CD4-positive, alpha-beta T cell treated with Interleukin-15 for 1 hour (primary cell): ENCODE measurements around the gene FAM131A.
"Not testable (repeated sequence)": the region's sequence is repeated elsewhere in the genome, so short reads cannot be mapped to it uniquely, and the experiment has no call there.

Experiments
- DNase-seq: peaks from one replicate; pipeline ENCODE4 v3.0.0-alpha.2; 2020

FAM131A gene

DNA sequence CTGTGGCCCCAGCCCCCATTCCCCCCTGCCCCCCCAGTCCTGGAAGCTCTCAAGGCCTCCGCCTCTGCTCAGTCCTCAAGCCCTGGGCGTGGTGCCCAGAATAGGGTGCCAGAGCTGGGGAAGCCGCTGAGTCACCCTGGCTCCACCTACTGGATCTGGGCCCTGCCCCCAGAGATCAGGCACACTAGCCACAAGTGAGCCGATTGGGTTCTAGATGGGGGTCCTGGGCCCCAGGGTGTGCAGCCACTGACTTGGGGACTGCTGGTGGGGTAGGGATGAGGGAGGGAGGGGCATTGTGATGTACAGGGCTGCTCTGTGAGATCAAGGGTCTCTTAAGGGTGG is 17.3 kb upstream of the FAM131A start:
- peak; percentile 69 for DNase-seq

DNA sequence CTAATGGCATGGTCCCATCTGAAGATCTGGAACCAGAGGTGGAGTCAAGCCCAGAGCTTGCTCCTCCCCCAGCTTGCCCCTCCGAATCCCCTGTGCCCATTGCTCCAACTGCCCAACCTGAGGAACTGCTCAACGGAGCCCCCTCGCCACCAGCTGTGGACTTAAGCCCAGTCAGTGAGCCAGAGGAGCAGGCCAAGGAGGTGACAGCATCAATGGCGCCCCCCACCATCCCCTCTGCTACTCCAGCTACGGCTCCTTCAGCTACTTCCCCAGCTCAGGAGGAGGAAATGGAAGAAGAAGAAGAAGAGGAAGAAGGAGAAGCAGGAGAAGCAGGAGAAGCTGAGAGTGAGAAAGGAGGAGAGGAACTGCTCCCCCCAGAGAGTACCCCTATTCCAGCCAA is 15.7 kb upstream of the FAM131A start:
- DNase-seq: no peak

DNA sequence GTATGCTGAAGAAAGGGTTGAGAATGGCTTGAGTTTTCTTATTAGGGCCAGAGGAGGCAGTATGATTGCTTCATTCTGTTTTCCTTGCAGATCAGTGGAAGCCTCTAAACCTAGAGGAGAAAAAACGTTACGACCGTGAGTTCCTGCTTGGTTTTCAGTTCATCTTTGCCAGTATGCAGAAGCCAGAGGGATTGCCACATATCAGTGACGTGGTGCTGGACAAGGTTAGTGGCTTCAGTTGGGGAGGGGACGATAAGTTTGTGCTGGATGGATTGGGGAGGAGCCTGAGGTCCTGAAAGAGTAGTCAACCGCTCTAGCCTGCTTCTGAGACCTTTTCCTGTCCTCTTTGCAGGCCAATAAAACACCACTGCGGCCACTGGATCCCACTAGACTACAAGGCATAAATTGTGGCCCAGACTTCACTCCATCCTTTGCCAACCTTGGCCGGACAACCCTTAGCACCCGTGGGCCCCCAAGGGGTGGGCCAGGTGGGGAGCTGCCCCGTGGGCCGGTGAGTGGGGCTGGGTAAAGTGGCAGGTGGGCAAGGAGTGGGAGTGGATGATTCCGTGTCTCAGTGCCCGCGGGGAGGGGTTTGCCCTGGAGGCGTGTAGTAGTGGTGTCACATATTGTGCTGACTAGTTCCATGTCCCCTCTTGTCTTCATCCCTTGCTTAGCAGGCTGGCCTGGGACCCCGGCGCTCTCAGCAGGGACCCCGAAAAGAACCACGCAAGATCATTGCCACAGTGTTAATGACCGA is 14.5 kb upstream of the FAM131A start:
- peak; percentile 64 for DNase-seq

DNA sequence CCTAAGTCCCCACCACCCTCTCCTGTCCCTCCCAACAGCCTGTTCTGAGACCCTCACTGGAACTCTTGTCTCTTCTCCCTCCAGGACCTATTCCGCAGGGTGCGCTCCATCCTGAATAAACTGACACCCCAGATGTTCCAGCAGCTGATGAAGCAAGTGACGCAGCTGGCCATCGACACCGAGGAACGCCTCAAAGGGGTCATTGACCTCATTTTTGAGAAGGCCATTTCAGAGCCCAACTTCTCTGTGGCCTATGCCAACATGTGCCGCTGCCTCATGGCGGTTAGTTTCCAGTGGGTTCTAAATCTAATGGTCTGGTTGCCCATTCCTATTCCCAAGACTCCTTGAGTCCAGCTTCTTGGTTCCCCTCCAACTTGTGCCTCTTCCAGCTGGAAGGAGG is 13.7 kb upstream of the FAM131A start:
- no peak for DNase-seq

DNA sequence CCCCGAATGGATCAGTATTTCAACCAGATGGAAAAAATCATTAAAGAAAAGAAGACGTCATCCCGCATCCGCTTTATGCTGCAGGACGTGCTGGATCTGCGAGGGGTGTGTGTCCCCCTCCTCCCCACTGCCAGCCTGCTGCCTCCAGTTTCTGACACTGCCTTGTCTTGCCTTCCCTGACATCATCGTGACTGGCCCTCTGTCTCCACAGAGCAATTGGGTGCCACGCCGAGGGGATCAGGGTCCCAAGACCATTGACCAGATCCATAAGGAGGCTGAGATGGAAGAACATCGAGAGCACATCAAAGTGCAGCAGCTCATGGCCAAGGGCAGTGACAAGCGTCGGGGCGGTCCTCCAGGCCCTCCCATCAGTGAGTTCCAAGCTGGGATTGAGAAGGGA is 12.1 kb upstream of the FAM131A start:
- DNase-seq: no peak

DNA sequence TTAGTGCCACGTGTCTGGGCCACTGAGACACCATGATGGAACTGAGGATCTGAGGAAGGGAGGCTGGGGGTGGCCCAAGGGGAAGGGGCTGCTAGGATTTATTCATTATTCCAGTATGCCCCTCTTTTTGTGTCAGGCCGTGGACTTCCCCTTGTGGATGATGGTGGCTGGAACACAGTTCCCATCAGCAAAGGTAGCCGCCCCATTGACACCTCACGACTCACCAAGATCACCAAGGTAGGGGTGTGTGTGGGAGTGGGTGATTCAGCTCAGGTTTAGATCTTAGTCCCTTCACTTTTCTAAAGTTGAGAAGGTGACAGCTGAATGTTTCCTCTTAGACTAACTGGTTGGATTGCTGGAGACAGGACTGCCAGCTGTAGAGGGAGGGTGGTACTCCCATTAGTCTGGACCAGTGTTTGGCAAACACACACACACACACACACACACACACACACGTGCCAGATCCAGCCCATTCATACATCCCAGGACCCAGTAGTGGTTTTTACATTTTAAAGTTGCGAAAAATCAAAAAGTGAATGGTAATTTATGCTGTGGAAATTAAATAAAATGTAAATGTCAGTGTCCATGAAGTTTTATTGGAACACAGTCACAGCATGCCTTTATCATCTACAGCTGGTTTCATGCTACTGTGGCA is 11.6 kb upstream of the FAM131A start:
- no peak for DNase-seq

DNA sequence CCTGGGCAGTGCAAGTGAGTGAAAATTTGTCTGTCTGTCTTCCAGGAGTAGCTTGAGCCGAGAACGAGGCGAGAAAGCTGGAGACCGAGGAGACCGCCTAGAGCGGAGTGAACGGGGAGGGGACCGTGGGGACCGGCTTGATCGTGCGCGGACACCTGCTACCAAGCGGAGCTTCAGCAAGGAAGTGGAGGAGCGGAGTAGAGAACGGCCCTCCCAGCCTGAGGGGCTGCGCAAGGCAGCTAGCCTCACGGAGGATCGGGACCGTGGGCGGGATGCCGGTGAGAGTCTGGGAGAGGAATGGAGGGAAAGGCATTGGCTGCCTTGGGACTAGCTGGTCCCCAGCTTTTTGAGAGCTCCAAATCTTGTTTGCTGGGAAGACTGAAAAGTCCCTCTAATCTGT is 10.2 kb upstream of the FAM131A start:
- no peak for DNase-seq

DNA sequence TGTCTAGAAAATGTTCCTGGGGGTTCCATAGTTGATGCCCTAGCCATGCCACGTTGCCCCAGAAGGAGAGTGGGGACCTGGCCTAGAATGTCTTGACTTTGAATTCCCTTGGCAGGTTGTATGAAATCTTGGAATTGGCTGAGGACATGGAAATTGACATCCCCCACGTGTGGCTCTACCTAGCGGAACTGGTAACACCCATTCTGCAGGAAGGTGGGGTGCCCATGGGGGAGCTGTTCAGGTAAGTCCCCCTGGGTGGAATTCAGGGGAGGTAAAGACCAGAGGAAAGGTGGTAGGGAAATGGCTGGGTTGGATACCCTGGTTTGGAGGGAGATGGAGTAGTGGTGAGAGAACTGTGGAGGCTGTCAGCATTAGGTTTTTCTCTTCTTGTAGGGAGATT is 8.9 kb upstream of the FAM131A start:
- no peak for DNase-seq

DNA sequence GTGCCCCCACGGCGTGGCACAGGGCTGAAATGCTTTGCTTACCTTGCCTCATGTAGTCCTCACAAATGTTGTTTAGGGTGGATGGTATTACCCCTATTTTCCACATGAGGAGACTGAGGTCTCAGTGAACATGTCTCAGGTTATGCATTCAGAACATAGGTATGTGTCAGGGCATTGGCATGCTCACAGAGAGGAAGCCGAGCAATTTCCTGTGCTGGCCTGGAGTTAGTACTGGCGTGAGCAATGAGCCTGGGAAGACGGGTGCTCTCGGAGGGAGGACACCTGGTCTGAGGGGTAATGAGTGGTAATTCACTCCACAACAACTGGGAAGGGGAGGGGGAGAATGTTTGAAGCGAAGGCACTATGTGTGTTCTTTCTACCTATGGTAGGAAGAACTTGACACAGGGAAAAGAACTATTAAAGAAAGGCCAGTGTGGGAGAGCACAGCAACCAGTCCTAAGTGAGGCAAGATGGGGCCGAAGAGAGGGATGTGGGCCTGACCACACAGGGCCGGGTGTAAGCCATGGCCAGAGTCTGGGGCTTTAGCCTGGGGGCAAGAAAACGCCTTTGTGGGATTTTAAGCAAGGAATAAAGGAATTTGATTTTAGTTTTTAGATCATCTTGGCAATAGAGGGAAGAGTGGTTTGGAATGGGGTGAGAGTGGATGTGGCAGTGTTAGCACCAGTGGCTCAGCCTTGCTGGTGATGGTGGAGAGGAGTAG is 4.9 kb upstream of the FAM131A start:
- no peak for DNase-seq

DNA sequence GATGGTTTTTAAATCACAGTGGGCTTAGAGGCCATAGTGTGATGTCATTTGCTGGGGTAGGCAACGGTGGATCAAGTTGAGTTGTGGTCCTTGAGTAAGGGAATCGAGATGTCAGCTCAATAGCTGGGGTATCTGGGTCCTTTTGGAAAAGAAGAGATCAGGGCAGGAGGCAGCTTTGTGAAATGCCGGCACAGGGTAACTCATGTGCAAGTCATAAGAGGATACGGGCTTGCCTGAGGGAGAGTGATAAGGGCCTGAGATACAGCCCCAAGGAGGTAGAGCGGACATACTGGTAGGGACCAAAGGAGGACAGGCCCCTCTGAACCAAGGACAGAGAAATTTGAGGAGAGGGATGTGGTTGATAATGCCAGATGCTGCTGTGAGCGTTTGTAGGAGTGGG is 4.2 kb upstream of the FAM131A start:
- DNase-seq: no peak

DNA sequence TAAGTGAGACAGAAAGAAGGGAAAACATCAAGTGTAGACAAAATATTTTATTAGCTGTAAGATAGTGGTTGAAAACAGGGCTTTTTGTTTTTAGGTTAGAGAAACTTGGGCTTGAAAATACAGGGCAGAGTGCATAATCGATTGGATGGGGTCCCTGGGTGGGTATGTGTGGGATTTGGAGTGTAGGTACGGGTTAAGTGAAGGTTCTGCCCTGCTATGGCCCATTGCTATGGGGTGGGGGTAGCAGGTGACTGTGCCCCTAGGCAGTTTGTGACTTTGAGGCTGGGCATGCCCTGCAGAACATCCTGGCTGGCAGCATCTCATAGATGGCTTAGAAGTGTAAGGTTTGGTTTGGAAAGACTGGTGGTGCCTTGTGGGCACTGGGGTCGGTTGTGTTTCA is 3.7 kb upstream of the FAM131A start:
- no peak for DNase-seq

DNA sequence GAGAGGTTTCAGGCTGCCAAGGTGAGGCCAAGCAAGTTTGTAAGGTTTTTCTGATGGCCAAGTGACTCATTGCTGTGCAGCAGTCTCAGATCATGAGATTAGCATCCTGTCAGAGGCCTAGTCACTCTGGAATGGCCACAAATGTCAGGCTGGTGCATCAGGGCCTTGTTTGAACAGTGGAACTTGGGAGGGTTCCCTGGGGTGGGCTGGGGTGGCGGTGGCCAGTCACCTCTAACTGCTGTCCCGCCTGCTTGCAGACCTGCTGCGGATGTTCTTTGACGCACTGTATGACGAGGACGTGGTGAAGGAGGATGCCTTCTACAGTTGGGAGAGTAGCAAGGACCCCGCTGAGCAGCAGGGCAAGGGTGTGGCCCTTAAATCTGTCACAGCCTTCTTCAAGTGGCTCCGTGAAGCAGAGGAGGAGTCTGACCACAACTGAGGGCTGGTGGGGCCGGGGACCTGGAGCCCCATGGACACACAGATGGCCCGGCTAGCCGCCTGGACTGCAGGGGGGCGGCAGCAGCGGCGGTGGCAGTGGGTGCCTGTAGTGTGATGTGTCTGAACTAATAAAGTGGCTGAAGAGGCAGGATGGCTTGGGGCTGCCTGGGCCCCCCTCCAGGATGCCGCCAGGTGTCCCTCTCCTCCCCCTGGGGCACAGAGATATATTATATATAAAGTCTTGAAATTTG is 2.8 kb upstream of the FAM131A start:
- DNase-seq: peak; percentile 36

DNA sequence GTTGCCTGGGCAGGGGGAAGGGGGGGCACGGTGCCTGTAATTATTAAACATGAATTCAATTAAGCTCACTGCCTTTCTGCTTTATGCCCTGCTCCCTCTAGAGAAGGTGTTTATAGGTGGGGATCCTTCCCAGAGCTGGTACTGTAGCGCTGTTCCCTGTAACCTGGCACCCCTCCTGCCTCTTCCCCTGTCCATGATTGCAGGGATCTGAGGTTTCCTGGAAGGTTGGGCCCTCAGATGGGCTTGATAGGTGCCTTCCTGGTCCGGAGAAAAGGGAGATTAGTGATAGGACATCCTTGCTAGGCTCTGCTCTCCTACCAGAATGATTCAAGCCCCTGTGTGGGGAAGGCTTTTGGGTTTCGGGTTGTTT is 2.1 kb upstream of the FAM131A start:
- no peak for DNase-seq

DNA sequence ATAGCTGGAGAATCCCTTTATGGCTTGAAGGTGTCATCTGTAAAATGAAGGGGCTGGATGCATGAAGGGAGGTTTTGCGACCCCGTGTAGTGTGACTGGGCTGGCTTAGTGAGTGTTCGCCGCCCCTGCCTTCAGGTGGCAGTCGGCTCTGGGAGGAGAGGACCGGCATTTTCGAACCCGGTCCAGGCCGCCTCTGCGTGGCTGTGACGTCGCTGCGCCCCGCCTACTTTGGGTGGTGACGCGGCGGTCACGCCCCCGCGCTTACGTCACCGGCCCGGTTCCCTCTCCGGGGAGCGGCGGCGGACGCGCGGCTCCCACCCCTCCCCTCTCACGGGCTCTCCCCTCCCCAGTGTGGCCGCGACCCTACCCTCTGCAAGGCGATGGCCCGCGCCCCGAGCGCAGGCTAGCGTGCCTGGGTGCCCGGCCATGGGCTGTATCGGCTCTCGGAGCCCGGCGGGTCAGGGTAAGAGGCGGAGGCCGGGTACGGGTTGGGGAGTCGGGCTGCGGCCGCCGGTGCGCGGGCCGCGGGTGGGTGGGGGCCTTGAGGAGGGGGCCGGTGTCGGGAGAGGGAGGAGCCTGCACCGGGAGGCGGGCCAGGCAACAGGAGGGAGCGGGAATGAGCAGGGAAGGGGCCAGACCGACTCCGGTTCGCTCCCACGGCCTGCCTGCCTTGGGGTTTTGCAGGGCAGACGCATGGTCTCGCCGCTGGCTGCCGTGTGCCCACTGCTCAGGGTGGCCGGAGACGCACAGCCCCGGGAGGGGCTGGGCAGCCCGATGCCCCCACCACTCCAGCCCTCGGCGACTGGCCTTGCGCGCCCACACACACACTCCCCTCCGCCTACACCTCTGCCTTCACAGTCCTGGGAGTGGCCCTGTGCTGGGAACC is 1.5 kb upstream of the FAM131A start:
- peak; percentile 88 for DNase-seq

DNA sequence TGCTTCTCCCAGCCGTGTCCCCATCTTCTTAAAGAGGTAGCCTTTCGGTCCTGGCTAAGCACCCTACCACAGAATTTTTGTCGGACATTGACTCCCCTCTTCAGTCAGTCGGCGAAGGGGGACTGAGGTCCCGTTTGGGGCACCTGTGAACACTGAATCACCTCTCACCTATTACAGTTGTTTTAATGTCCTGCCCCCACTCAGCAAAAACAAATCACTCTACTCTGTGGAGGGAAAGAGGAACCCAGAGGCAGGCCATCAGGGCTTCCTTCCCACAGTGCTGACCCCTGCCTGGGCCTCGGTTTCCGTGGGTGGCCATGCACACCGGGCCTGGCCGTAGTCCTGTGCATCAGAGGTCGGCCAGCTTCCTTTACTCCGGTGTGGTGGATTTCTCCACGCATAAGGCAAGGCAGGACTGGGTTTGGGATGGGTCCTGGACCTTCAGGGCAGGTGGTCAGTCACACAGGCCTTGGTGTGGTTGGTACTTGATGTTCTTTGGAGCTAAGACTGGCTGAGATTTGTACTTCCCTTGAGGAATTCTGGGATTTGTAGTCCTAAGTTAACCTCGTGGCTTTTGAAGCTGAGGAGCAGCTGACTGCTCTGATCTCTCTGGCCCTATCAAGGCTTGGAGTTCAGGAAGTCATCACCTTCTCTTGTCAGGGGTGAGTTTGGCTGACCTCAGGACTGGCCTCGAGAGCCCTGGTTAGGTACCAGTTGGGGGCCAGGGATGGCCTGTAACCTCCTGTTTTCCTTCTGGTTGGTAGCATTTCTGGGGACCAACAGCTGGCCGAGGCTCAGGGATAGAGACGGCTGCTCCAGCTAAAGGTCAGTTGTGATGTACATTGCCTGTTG is 627 bp upstream of the FAM131A start:
- no peak for DNase-seq

DNA sequence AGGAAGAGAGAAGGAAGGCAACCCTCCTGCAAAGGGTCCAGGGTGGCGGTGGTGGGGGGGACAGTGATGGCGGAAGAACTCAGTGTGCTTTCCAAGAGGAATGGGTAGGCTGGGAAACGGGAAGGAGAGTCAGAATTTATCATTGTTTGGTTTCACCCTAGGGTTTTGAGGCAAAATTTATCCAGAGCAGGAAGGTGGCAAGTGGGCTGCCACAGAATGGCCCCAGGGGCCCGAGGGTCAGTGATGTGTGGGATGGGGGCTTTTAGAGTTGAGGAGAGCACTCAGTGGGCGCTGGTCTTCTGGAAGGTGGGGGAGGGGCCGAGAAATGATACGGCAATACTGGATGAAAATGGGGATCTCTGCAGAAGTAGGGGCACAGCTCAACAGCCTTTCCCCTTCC is 581 bp downstream of the FAM131A start:
- DNase-seq: no peak

DNA sequence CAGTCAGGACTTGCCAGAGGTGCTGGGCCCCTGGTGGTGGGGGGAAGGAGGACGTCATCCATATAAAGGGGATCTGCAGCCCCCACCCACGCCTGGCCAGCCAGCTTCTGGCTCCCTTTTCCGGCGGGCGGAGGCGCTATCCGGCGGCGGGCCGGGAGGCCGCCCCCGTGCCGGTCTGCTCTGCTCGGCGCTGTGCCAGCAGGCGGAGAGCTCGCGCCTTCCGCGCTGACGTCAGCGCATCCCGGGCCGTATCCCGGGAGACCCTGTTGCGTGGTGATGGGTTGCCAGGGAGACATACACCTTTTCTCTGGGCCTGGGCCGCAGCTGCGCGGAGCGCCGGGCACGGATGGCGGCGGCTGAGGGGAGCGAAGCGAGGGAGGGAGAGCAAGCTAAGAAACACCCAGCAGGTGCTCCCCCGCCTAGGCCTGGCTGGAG is 1.1 kb downstream of the FAM131A start:
- DNase-seq: peak; percentile 24

DNA sequence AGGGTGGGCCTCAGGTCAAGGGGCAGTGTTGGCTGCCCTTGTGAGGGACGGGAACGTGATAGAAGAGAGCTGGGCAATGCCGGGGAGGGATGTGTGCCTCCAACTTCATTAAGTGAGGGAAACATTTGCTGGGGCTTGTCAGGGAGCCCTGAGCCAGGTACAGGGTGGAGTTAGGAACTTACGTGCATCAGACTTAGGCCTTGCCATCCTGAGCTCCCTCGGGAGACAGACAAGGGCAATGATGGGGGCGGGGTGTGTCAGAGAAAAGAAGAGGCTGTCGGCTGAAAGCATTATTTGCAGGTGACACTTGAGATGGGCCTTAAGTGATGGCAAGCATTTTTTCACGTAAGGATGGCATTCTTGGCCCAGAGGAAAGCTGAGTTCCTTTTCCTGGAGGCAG is 1.6 kb downstream of the FAM131A start:
- no peak for DNase-seq

DNA sequence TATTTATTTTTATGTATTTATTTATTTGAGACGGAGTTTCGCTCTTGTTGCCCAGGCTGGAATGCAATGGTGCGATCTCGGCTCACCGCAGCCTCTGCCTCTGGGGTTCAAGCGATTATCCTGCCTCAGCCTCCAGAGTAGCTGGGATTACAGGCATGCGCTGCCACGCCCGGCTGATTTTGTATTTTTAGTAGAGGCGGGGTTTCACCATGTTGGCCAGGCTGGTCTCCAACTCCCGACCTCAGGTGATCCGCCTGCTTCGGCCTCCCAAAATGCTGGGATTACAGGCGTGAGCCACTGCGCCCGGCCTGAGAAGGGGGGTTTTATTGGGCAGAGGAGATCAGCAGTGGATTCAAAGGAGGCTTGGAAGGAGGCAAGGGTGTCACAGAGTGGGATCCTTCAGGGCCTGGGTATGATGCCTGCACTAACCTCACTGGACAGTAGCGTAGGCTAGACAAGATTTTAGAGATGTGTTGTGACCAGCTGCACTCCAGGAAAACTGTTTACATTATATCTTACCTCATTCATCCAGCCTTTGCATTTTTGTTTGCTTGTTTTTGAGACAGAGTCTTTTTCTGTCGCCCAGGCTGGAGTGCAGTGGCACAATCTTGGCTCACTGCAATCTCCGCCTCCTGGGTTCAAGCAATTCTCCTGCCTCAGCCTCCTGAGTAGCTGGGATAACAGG is 2.2 kb downstream of the FAM131A start:
- DNase-seq: not testable (repeated sequence)

DNA sequence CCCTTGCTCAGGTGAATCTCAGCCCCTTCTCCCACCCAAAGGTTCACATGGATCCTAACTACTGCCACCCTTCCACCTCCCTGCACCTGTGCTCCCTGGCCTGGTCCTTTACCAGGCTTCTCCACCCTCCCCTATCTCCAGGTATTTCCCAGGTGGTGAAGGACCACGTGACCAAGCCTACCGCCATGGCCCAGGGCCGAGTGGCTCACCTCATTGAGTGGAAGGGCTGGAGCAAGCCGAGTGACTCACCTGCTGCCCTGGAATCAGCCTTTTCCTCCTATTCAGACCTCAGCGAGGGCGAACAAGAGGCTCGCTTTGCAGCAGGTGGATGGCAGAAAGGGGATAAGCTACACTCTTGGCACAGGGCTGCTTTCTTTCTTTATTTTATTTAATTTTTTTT is 4.5 kb downstream of the FAM131A start:
- DNase-seq: no peak
